ENCODE measurements around the gene AP5S1. TPM values are rescaled to one million over a fixed set of nuclear protein-coding genes. Genes with fewer than 3 reads are reported as not detected.

Gene AP5S1
- total and polyA plus RNA-seq, 2 of the 13 experiments (the other 11 are each of a cell fraction or from before 2014, with no cell fraction given), result 7.9 to 23.2 TPM

DNA sequence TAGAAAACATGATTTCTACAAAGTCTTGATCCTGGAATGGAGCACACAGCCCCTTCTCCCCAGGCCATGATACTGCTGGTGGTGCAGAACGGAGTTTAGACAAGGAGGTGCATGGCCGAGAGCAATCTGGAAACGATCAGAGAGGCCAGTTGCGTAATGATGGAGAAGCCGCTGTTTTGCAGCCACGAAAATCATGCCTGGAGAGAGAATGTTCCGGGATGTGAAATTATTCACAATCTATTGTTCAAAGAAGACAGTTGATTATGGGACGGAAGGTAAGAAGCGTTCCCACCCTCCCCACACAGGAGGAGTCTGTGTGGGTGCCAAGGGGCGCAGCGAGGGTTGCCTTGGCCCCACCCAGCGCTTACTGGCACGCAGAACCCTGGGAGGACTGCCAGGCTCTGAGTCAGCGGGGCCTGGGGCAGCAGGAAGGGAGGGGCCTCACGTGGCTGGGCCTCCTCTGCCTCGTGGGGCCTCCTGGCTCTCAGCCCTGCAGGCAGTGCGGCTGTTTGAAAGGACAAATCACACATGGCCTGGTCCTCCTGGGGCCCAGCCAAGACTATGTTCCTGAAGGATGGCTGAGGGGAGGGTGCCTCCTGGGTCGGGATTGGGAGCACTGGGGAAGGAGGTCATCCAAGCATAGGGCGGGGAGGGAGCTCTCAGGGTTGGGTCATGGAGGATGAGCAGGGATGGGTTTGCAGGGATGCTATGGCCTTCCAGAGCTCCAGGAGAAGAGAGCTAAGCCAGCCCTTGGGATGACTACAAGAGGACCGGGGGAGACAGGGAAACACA, 8.7 kb upstream of the AP5S1 start (continued):
- TF ChIP-seq FOXA1 (IDR thresholded peaks at IDR 0.05) (no peak), FOXA1 (CRISPR knock-in tag; IDR thresholded peaks at IDR 0.05) (0 out of 2 replicates have a peak, but pooled peaks have one; percentile 46), ATF7-NPFF (CRISPR knock-in tag; IDR thresholded peaks at IDR 0.05; ENCODE audit: low read depth) (peak; percentile 98; the same call in 1 of the 2 replicates), ARID5B (CRISPR knock-in tag; IDR thresholded peaks at IDR 0.05) (peak; percentile 97), SETDB1 (CRISPR knock-in tag; IDR thresholded peaks at IDR 0.05; ENCODE audit: borderline replicate concordance) (no peak), ZMYM4 (CRISPR knock-in tag; IDR thresholded peaks at IDR 0.05) (peak; percentile 84), ZNF343 (CRISPR knock-in tag; IDR thresholded peaks at IDR 0.05) (peak; percentile 82; the same call in 1 of the 2 replicates), ZNF550 (CRISPR knock-in tag; IDR thresholded peaks at IDR 0.05; ENCODE audit: borderline replicate concordance) (no peak), ZSCAN12 (CRISPR knock-in tag; IDR thresholded peaks at IDR 0.05) (peak; percentile 95; the same call in 1 of the 2 replicates), GFI1 (CRISPR knock-in tag; IDR thresholded peaks at IDR 0.05; ENCODE audit: borderline replicate concordance) (peak; percentile 26), ZNF83 (CRISPR knock-in tag; IDR thresholded peaks at IDR 0.05; ENCODE audit: borderline replicate concordance) (0 out of 2 replicates have a peak, but pooled peaks have one; percentile 69), HDAC1 (CRISPR knock-in tag; IDR thresholded peaks at IDR 0.05) (peak; percentile 95), ZBTB7A (CRISPR knock-in tag; IDR thresholded peaks at IDR 0.05) (no peak; the same call in 1 of the 2 replicates), IRX3 (CRISPR knock-in tag; IDR thresholded peaks at IDR 0.05; ENCODE audit: borderline replicate concordance, low read depth) (peak; percentile 91; the same call in 1 of the 2 replicates), TARDBP (CRISPR knock-in tag; IDR thresholded peaks at IDR 0.05) (peak; percentile 94), MAFF (IDR thresholded peaks at IDR 0.05; ENCODE audit: low read depth, low read length) (peak; percentile 28; the same call in 1 of the 2 replicates), ZNF558 (CRISPR knock-in tag; IDR thresholded peaks at IDR 0.05; ENCODE audit: borderline replicate concordance) (peak; percentile 87; the same call in 1 of the 2 replicates), JUN (CRISPR knock-in tag; IDR thresholded peaks at IDR 0.05) (peak; percentile 94), HNRNPH1 (optimal IDR thresholded peaks at IDR 0.05; ENCODE audit: low read depth, low read length) (peak; percentile 54)
- TF ChIP-seq, protein P1, sequence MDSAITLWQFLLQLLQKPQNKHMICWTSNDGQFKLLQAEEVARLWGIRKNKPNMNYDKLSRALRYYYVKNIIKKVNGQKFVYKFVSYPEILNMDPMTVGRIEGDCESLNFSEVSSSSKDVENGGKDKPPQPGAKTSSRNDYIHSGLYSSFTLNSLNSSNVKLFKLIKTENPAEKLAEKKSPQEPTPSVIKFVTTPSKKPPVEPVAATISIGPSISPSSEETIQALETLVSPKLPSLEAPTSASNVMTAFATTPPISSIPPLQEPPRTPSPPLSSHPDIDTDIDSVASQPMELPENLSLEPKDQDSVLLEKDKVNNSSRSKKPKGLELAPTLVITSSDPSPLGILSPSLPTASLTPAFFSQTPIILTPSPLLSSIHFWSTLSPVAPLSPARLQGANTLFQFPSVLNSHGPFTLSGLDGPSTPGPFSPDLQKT (CRISPR knock-in tag; IDR thresholded peaks at IDR 0.05; ENCODE audit: borderline replicate concordance), result peak; percentile 57; the same call in 1 of the 2 replicates
- TF ChIP-seq, protein P2, sequence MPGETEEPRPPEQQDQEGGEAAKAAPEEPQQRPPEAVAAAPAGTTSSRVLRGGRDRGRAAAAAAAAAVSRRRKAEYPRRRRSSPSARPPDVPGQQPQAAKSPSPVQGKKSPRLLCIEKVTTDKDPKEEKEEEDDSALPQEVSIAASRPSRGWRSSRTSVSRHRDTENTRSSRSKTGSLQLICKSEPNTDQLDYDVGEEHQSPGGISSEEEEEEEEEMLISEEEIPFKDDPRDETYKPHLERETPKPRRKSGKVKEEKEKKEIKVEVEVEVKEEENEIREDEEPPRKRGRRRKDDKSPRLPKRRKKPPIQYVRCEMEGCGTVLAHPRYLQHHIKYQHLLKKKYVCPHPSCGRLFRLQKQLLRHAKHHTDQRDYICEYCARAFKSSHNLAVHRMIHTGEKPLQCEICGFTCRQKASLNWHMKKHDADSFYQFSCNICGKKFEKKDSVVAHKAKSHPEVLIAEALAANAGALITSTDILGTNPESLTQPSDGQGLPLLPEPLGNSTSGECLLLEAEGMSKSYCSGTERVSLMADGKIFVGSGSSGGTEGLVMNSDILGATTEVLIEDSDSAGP (CRISPR knock-in tag; IDR thresholded peaks at IDR 0.05; ENCODE audit: borderline replicate concordance), result peak; percentile 94
- TF ChIP-seq, protein P3, sequence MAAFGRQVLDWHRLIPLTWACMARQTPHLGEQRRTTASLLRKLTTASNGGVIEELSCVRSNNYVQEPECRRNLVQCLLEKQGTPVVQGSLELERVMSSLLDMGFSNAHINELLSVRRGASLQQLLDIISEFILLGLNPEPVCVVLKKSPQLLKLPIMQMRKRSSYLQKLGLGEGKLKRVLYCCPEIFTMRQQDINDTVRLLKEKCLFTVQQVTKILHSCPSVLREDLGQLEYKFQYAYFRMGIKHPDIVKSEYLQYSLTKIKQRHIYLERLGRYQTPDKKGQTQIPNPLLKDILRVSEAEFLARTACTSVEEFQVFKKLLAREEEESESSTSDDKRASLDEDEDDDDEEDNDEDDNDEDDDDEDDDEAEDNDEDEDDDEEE (CRISPR knock-in tag; IDR thresholded peaks at IDR 0.05), result peak; percentile 79; the same call in 1 of the 2 replicates

Measured in HepG2 (cell line).